ENCODE data around the gene ABHD17C. TPM values are rescaled to one million over a fixed set of nuclear protein-coding genes. Genes with fewer than 3 reads are reported as not detected.

Gene ABHD17C
- total RNA-seq, 1 donor from 2014 or later: 5.9 TPM

DNA sequence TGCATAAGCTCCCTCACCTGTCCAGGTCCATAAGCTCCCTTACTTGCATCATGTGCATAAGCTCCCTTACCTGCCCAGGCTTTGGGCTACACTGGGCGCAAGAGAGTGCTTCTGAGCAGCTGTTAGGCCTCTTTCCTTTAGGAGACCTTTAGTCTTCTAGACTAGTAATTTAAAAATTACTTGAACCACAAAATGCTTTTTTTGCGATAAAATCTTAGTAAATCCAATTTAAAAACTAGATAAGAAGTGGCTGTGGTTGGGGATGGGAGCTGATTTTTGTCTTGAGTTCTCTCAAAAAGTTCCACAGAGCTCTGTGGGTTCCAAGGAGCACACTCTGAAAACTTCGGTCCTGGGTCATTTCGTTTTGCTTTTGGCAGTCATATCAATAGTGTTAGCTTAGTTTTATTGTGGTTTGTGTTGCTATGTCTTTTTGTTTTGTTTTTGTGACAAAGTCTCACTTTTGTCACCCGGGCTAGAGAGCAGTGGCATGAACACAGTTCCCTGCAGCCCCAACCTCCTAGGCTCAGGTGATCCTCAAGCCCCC is 90.8 kb downstream of the ABHD17C start:
- intact Hi-C loops (cut with micrococcal nuclease): no loop called here
- TF ChIP-seq CTCF (IDR thresholded peaks at IDR 0.05; ENCODE audit: borderline replicate concordance): no peak

DNA sequence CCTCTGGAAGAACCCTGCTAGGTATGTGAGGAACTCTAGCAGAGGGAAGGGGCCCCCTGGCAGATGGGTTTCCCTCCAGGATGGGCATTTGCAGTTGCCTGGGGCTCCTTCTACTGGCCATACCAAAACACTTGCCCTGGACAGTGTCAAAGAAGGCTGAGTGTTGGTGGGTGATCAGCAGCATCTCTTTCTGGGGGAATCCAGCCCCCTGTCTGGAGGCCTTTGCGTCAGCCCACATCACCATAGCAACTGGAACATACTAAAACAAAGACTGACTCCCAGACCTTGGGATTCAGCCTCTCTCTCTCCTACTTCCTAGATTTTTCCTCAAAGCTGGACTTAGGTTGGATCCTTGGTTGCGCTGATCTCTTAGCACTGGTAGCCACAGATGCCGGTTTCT is 92.2 kb downstream of the ABHD17C start:
- intact Hi-C loops (cut with micrococcal nuclease): no loop called here
- no peak overlapping the region for H3K4me3 ChIP-seq

More for the DNA sequence above, 90.8 kb downstream of the ABHD17C start:
- Histone ChIP-seq H3K27me3 (ENCODE audit: low read depth) (peaks cover 71% of the 10 kb centered on the region), H3K27ac (replicated peaks) (no peak overlapping the region), H3K9me3 (replicated peaks) (no peaks in the 10 kb centered on the region), H3K4me1 (peaks cover under 1% of the 10 kb centered on the region), H3K36me3 (no peaks in the 10 kb centered on the region), H3K4me3 (no peak overlapping the region)
- no peak for DNase-seq

GRCh38 chr15:80788536-80788935 is 93.4 kb downstream of the ABHD17C start:
- H3K27ac ChIP-seq (replicated peaks): no peak overlapping the region
- H3K27me3 ChIP-seq (ENCODE audit: low read depth): peaks cover 58% of the 10 kb centered on the region
- no peaks in the 10 kb centered on the region for H3K4me1 ChIP-seq
- no peaks in the 10 kb centered on the region for H3K9me3 ChIP-seq (replicated peaks)
- no peak for DNase-seq
- no peaks in the 10 kb centered on the region for H3K36me3 ChIP-seq
- no peak for TF ChIP-seq CTCF (IDR thresholded peaks at IDR 0.05; ENCODE audit: borderline replicate concordance)
- H3K4me3 ChIP-seq: no peak overlapping the region
- intact Hi-C loops (cut with micrococcal nuclease): no loop called here

More for the DNA sequence above, 92.2 kb downstream of the ABHD17C start:
- H3K9me3 ChIP-seq (replicated peaks): no peaks in the 10 kb centered on the region
- TF ChIP-seq CTCF (IDR thresholded peaks at IDR 0.05; ENCODE audit: borderline replicate concordance): no peak
- H3K27ac ChIP-seq (replicated peaks): no peak overlapping the region
- no peak for DNase-seq
- H3K4me1 ChIP-seq: no peaks in the 10 kb centered on the region
- H3K27me3 ChIP-seq (ENCODE audit: low read depth): peaks cover 63% of the 10 kb centered on the region
- H3K36me3 ChIP-seq: no peaks in the 10 kb centered on the region

- no peak for TF ChIP-seq CTCF (IDR thresholded peaks at IDR 0.05; ENCODE audit: borderline replicate concordance)
- Histone ChIP-seq H3K27me3 (ENCODE audit: low read depth) (peaks cover 51% of the 10 kb centered on the region), H3K4me3 (no peak overlapping the region), H3K9me3 (replicated peaks) (no peaks in the 10 kb centered on the region), H3K4me1 (no peaks in the 10 kb centered on the region), H3K36me3 (no peaks in the 10 kb centered on the region), H3K27ac (replicated peaks) (no peak overlapping the region)
- DNase-seq: no peak
- intact Hi-C loops (cut with micrococcal nuclease): no loop called here
Measured at GRCh38 chr15:80789296-80789695, 94.2 kb downstream of the ABHD17C start.

- H3K4me3 ChIP-seq: no peak overlapping the region
- no peak overlapping the region for H3K27ac ChIP-seq (replicated peaks)
- intact Hi-C loops (cut with micrococcal nuclease): loop anchor here (10.0 kb wide), 1 partner anchor 345 kb away; no protein-coding TSS in a partner anchor
- H3K9me3 ChIP-seq (replicated peaks): no peaks in the 10 kb centered on the region
- peaks cover 48% of the 10 kb centered on the region for H3K27me3 ChIP-seq (ENCODE audit: low read depth)
- DNase-seq: no peak
- no peak for TF ChIP-seq CTCF (IDR thresholded peaks at IDR 0.05; ENCODE audit: borderline replicate concordance)
- H3K4me1 ChIP-seq: no peaks in the 10 kb centered on the region
- no peaks in the 10 kb centered on the region for H3K36me3 ChIP-seq
Measured at GRCh38 chr15:80789796-80790195, 94.7 kb downstream of the ABHD17C start.
